ENCODE measurements around the gene BASP1.

- TF ChIP-seq, protein P1, sequence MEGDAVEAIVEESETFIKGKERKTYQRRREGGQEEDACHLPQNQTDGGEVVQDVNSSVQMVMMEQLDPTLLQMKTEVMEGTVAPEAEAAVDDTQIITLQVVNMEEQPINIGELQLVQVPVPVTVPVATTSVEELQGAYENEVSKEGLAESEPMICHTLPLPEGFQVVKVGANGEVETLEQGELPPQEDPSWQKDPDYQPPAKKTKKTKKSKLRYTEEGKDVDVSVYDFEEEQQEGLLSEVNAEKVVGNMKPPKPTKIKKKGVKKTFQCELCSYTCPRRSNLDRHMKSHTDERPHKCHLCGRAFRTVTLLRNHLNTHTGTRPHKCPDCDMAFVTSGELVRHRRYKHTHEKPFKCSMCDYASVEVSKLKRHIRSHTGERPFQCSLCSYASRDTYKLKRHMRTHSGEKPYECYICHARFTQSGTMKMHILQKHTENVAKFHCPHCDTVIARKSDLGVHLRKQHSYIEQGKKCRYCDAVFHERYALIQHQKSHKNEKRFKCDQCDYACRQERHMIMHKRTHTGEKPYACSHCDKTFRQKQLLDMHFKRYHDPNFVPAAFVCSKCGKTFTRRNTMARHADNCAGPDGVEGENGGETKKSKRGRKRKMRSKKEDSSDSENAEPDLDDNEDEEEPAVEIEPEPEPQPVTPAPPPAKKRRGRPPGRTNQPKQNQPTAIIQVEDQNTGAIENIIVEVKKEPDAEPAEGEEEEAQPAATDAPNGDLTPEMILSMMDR (IDR thresholded peaks at IDR 0.05): no peak
- no peak for TF ChIP-seq POLR2A (IDR thresholded peaks at IDR 0.05)
Measured at GRCh38 chr5:17283121-17283415, 65.6 kb downstream of the BASP1 start.
